GM12865 (cell line): Measurements from ENCODE around the gene HDAC9.

Experiments used
- DNase-seq: peaks from one replicate; pipeline ENCODE4 v3.0.0; 2010; ENCODE audit warnings: low read depth
- H3K4me3 ChIP-seq: 2 replicates; pipeline ENCODE4 v1.5.1; 2011; ENCODE audit warnings: mild to moderate bottlenecking, low read depth, low read length, control low read depth
- CTCF ChIP-seq: IDR thresholded peaks from 2 replicates; pipeline ENCODE4 v1.5.1; 2011; ENCODE audit warnings: low read length, control low read depth, low read depth, inconsistent platforms; ENCODE audit not compliant: insufficient read depth; ENCODE audit errors: missing control alignments

The HDAC9 gene

GRCh38 chr7:18495412-18496340 is at the start of gene HDAC9:
Gene HDAC9, plus strand, starts transcription at chr7:18495749. Its CDS starts 554 bp downstream, at chr7:18496303.
- no peak for TF ChIP-seq CTCF
- DNase-seq: peak; percentile 82

GRCh38 chr7:18445916-18446520 is 49.5 kb upstream of the HDAC9 start:
- TF ChIP-seq CTCF: no peak
- no peak overlapping the region for H3K4me3 ChIP-seq

More at GRCh38 chr7:18495412-18496340, at the start of gene HDAC9:
- peak within 1 kb of the TSS; percentile 66 for H3K4me3 ChIP-seq

GRCh38 chr7:18450019-18450418 is 45.5 kb upstream of the HDAC9 start:
- no peak for DNase-seq
- no peak overlapping the region for H3K4me3 ChIP-seq
- TF ChIP-seq CTCF: no peak

More at GRCh38 chr7:18445916-18446520, 49.5 kb upstream of the HDAC9 start:
- no peak for DNase-seq

GRCh38 chr7:18455606-18456005 is 39.9 kb upstream of the HDAC9 start:
- TF ChIP-seq CTCF: no peak
- DNase-seq: no peak

GRCh38 chr7:18457832-18458231 is 37.7 kb upstream of the HDAC9 start:
- no peak for DNase-seq
- no peak for TF ChIP-seq CTCF

More at GRCh38 chr7:18455606-18456005, 39.9 kb upstream of the HDAC9 start:
- no peak overlapping the region for H3K4me3 ChIP-seq

GRCh38 chr7:18458830-18459229 is 36.7 kb upstream of the HDAC9 start:
- no peak overlapping the region for H3K4me3 ChIP-seq
- peak; percentile 21 for DNase-seq
- no peak for TF ChIP-seq CTCF

More at GRCh38 chr7:18457832-18458231, 37.7 kb upstream of the HDAC9 start:
- H3K4me3 ChIP-seq: no peak overlapping the region
